ENCODE data around the gene CHRNA3. TPM values are rescaled to one million over a fixed set of nuclear protein-coding genes. Genes with fewer than 3 reads are reported as not detected.
A peak's percentile ranks its signal among the peaks of the same experiment; 100 is the strongest.
"Not testable (repeated sequence)": the region's sequence is repeated elsewhere in the genome, so short reads cannot be mapped to it uniquely, and the experiment has no call there.

Gene CHRNA3
- total RNA-seq, 1 donor from 2014 or later: 0.13 TPM

GRCh38 chr15:78621810-78622402, 1.1 kb upstream of the CHRNA3 start:
- ATAC-seq (ENCODE audit: poor library complexity): no peak
- DNase-seq: no peak
- intact Hi-C loops (cut with DNase I): loop anchor here (5.0 kb wide), 1 partner anchor 85 kb away; no protein-coding TSS in a partner anchor

- intact Hi-C loops (cut with DNase I): loop anchor here (5.0 kb wide), 1 partner anchor 87 kb away; no protein-coding TSS in a partner anchor
Observed at GRCh38 chr15:78620021-78620526, 722 bp downstream of the CHRNA3 start.

GRCh38 chr15:78619022-78619950, 1.5 kb downstream of the CHRNA3 start:
- intact Hi-C loops (cut with DNase I): no loop called here
- DNase-seq: no peak

More at GRCh38 chr15:78620021-78620526, 722 bp downstream of the CHRNA3 start:
- ATAC-seq (ENCODE audit: poor library complexity) (peak; percentile 6), DNase-seq (no peak)

GRCh38 chr15:78618490-78618934, 2.3 kb downstream of the CHRNA3 start:
- DNase-seq: peak; percentile 84
- intact Hi-C loops (cut with DNase I): no loop called here
- peak; percentile 87 for ATAC-seq (ENCODE audit: poor library complexity)

More at GRCh38 chr15:78619022-78619950, 1.5 kb downstream of the CHRNA3 start:
- no peak for ATAC-seq (ENCODE audit: poor library complexity)

GRCh38 chr15:78618064-78618463, 2.7 kb downstream of the CHRNA3 start:
- intact Hi-C loops (cut with DNase I): no loop called here
- ATAC-seq (ENCODE audit: poor library complexity) (no peak), DNase-seq (no peak)

- DNase-seq: no peak
- intact Hi-C loops (cut with DNase I): no loop called here
- no peak for ATAC-seq (ENCODE audit: poor library complexity)
Observed at GRCh38 chr15:78617516-78617915, 3.3 kb downstream of the CHRNA3 start.

GRCh38 chr15:78617076-78617475, 3.7 kb downstream of the CHRNA3 start:
- no peak for ATAC-seq (ENCODE audit: poor library complexity)
- intact Hi-C loops (cut with DNase I): no loop called here

GRCh38 chr15:78616506-78616905, 4.3 kb downstream of the CHRNA3 start:
- intact Hi-C loops (cut with DNase I): no loop called here
- DNase-seq (no peak), ATAC-seq (ENCODE audit: poor library complexity) (no peak)

More at GRCh38 chr15:78617076-78617475, 3.7 kb downstream of the CHRNA3 start:
- no peak for DNase-seq

- ATAC-seq (ENCODE audit: poor library complexity): no peak
- no peak for DNase-seq
- intact Hi-C loops (cut with DNase I): no loop called here
Observed at GRCh38 chr15:78615151-78615589, 5.6 kb downstream of the CHRNA3 start.

GRCh38 chr15:78614021-78614420, 6.8 kb downstream of the CHRNA3 start:
- DNase-seq (no peak), ATAC-seq (ENCODE audit: poor library complexity) (no peak)
- intact Hi-C loops (cut with DNase I): no loop called here

- ATAC-seq (ENCODE audit: poor library complexity); intact Hi-C loops (cut with DNase I); DNase-seq: not testable (repeated sequence)
Observed at GRCh38 chr15:78609551-78609950, 11.2 kb downstream of the CHRNA3 start.

- intact Hi-C loops (cut with DNase I): no loop called here
- DNase-seq: no peak
- ATAC-seq (ENCODE audit: poor library complexity): no peak
Observed at GRCh38 chr15:78605680-78606079, 15.1 kb downstream of the CHRNA3 start.

GRCh38 chr15:78605201-78605600, 15.6 kb downstream of the CHRNA3 start:
- no peak for ATAC-seq (ENCODE audit: poor library complexity)
- intact Hi-C loops (cut with DNase I): no loop called here

GRCh38 chr15:78604420-78604819, 16.4 kb downstream of the CHRNA3 start:
- intact Hi-C loops (cut with DNase I): no loop called here
- no peak for DNase-seq
- ATAC-seq (ENCODE audit: poor library complexity): no peak

More at GRCh38 chr15:78605201-78605600, 15.6 kb downstream of the CHRNA3 start:
- no peak for DNase-seq

- ATAC-seq (ENCODE audit: poor library complexity): no peak
- intact Hi-C loops (cut with DNase I): no loop called here
- no peak for DNase-seq
Observed at GRCh38 chr15:78603467-78603866, 17.3 kb downstream of the CHRNA3 start.

GRCh38 chr15:78599189-78599588, 21.6 kb downstream of the CHRNA3 start:
- ATAC-seq (ENCODE audit: poor library complexity): no peak
- intact Hi-C loops (cut with DNase I): no loop called here
- DNase-seq: no peak

GRCh38 chr15:78598348-78598747, 22.4 kb downstream of the CHRNA3 start:
- DNase-seq (no peak), ATAC-seq (ENCODE audit: poor library complexity) (no peak)
- intact Hi-C loops (cut with DNase I): no loop called here

GRCh38 chr15:78597583-78597982, 23.2 kb downstream of the CHRNA3 start:
- DNase-seq (no peak), ATAC-seq (ENCODE audit: poor library complexity) (no peak)
- intact Hi-C loops (cut with DNase I): no loop called here

- ATAC-seq (ENCODE audit: poor library complexity): no peak
- DNase-seq: no peak
- intact Hi-C loops (cut with DNase I): no loop called here
Observed at GRCh38 chr15:78574944-78575343, 45.9 kb downstream of the CHRNA3 start.

All from Right ventricle myocardium superior (tissue), 1 donor.